Hepatocyte (in vitro differentiated cells): Measurements from ENCODE around the gene USP47. TPM values are rescaled to one million over a fixed set of nuclear protein-coding genes. Genes with fewer than 3 reads are reported as not detected.

Experiments
- DNase-seq: peaks from one replicate; pipeline ENCODE4 v3.0.0-alpha.2; 2016; ENCODE audit warnings: low spot score
- H2AFZ ChIP-seq: fragments of 200-600 bp; sonication (generic); 2 replicates; pipeline ENCODE4 v1.6.0; 2016; ENCODE audit warnings: antibody characterized with exemption, mild to moderate bottlenecking
- H3K27ac ChIP-seq: fragments of 200-600 bp; sonication (generic); 2 replicates; pipeline ENCODE4 v1.5.1; 2016; ENCODE audit warnings: mild to moderate bottlenecking
- H3K27me3 ChIP-seq: fragments of 200-600 bp; sonication (generic); 2 replicates; pipeline ENCODE4 v1.6.1; 2016
- H3K36me3 ChIP-seq: fragments of 200-600 bp; sonication (generic); replicated peaks from 2 replicates; pipeline ENCODE4 v1.5.1; 2016; ENCODE audit warnings: low read depth; ENCODE audit not compliant: insufficient read depth
- H3K4me1 ChIP-seq: fragments of 200-600 bp; sonication (generic); 2 replicates; pipeline ENCODE4 v1.5.1; 2016; ENCODE audit warnings: mild to moderate bottlenecking, moderate library complexity; ENCODE audit not compliant: insufficient read depth
- H3K4me2 ChIP-seq: fragments of 200-600 bp; sonication (generic); 2 replicates; pipeline ENCODE4 v1.6.0; 2016
- H3K4me3 ChIP-seq: fragments of 200-600 bp; sonication (generic); 2 replicates; pipeline ENCODE4 v1.5.1; 2016; ENCODE audit warnings: mild to moderate bottlenecking
- H3K79me2 ChIP-seq: fragments of 200-600 bp; sonication (generic); 2 replicates; pipeline ENCODE4 v1.6.0; 2017; ENCODE audit warnings: mild to moderate bottlenecking
- H3K9me2 ChIP-seq: fragments of 200-600 bp; sonication (generic); replicated peaks from 2 replicates; pipeline ENCODE4 v1.6.0; 2017; ENCODE audit warnings: mild to moderate bottlenecking; ENCODE audit not compliant: insufficient read depth
- H3K9me3 ChIP-seq: fragments of 200-600 bp; sonication (generic); 2 replicates; pipeline ENCODE4 v1.5.1; 2016; ENCODE audit warnings: low read depth, mild to moderate bottlenecking
- H4K20me1 ChIP-seq: fragments of 200-600 bp; sonication (generic); 2 replicates; pipeline ENCODE4 v1.6.0; 2016; ENCODE audit warnings: mild to moderate bottlenecking; ENCODE audit not compliant: insufficient read depth, poor library complexity, severe bottlenecking
- EZH2 ChIP-seq: fragments of 200-600 bp; sonication (generic); IDR thresholded peaks from 2 replicates; pipeline ENCODE4 v1.6.1; 2016; ENCODE audit warnings: antibody characterized with exemption, mild to moderate bottlenecking, borderline replicate concordance
- EZH2phosphoT487 ChIP-seq: fragments of 200-600 bp; sonication (generic); IDR thresholded peaks from one replicate; pipeline ENCODE4 v1.6.1; 2018; ENCODE audit warnings: antibody characterized with exemption, mild to moderate bottlenecking, low read depth, moderate library complexity; ENCODE audit not compliant: unreplicated experiment, severe bottlenecking
- WGBS: methylation state at CpG from one replicate; pipeline ENCODE4 v1.1.6; 2016; ENCODE audit warnings: low lambda C conversion rate; ENCODE audit errors: missing lambda C conversion rate; 5-methylcytosine and 5-hydroxymethylcytosine counted together
- polyA plus RNA-seq: library from polyadenylated mRNA; unstranded; fragments of >200 nt; fragmentation: Nextera tagmentation; extraction: Ambion mirVana; gene quantifications from 2 replicates; pipeline ENCODE4 v1.2.1, GENCODE V29; 2016
- total RNA-seq: library from RNA; depleted of rRNA; stranded (reverse); fragments of >200 nt; gene quantifications from 2 replicates; pipeline ENCODE4 v1.2.3, GENCODE V29; 2014
- TF ChIP-seq, protein P1 (sequence below): fragments of 200-600 bp; sonication (generic); IDR thresholded peaks from 2 replicates; pipeline ENCODE4 v1.5.1; 2016; ENCODE audit warnings: antibody characterized with exemption, mild to moderate bottlenecking; ENCODE audit not compliant: poor library complexity

USP47 gene, protein sequence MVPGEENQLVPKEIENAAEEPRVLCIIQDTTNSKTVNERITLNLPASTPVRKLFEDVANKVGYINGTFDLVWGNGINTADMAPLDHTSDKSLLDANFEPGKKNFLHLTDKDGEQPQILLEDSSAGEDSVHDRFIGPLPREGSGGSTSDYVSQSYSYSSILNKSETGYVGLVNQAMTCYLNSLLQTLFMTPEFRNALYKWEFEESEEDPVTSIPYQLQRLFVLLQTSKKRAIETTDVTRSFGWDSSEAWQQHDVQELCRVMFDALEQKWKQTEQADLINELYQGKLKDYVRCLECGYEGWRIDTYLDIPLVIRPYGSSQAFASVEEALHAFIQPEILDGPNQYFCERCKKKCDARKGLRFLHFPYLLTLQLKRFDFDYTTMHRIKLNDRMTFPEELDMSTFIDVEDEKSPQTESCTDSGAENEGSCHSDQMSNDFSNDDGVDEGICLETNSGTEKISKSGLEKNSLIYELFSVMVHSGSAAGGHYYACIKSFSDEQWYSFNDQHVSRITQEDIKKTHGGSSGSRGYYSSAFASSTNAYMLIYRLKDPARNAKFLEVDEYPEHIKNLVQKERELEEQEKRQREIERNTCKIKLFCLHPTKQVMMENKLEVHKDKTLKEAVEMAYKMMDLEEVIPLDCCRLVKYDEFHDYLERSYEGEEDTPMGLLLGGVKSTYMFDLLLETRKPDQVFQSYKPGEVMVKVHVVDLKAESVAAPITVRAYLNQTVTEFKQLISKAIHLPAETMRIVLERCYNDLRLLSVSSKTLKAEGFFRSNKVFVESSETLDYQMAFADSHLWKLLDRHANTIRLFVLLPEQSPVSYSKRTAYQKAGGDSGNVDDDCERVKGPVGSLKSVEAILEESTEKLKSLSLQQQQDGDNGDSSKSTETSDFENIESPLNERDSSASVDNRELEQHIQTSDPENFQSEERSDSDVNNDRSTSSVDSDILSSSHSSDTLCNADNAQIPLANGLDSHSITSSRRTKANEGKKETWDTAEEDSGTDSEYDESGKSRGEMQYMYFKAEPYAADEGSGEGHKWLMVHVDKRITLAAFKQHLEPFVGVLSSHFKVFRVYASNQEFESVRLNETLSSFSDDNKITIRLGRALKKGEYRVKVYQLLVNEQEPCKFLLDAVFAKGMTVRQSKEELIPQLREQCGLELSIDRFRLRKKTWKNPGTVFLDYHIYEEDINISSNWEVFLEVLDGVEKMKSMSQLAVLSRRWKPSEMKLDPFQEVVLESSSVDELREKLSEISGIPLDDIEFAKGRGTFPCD (N-terminal part only)
- total RNA-seq: 76.9 and 81.6 TPM in 2 replicates
- polyA plus RNA-seq: 34.0 and 37.8 TPM in 2 replicates

GRCh38 chr11:11841723-11842420 lies at the start of gene USP47:
Gene USP47 (plus strand): TSS chr11:11841972. CDS start chr11:11842186, 214 bp downstream.
- no peak for TF ChIP-seq EZH2phosphoT487
- TF ChIP-seq, protein P1, sequence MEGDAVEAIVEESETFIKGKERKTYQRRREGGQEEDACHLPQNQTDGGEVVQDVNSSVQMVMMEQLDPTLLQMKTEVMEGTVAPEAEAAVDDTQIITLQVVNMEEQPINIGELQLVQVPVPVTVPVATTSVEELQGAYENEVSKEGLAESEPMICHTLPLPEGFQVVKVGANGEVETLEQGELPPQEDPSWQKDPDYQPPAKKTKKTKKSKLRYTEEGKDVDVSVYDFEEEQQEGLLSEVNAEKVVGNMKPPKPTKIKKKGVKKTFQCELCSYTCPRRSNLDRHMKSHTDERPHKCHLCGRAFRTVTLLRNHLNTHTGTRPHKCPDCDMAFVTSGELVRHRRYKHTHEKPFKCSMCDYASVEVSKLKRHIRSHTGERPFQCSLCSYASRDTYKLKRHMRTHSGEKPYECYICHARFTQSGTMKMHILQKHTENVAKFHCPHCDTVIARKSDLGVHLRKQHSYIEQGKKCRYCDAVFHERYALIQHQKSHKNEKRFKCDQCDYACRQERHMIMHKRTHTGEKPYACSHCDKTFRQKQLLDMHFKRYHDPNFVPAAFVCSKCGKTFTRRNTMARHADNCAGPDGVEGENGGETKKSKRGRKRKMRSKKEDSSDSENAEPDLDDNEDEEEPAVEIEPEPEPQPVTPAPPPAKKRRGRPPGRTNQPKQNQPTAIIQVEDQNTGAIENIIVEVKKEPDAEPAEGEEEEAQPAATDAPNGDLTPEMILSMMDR: peak; percentile 54
- TF ChIP-seq EZH2: no peak
- H3K9me3 ChIP-seq: no peaks in the 10 kb centered on the region
- peaks cover 50% of the 10 kb centered on the region for H3K79me2 ChIP-seq

DNA sequence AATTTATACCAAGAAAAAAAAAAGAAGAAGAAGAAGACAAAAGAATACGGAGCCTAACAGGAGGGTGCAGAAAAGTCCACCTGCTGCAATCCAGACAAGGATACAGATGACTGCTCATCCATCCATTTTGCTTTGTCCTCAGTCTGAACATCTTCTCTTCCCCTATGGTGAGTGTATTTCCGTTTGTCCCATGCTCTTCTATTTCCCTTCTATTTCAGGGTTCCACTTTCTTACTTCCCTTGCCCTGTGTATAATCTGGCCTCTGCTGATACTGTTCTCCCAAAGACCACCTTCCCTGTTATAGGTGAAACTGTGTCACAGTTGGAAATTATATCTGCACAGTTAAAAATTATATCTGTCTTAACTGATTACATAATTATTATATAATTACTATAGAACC lies 48.7 kb upstream of the USP47 start:
- H3K9me2 ChIP-seq: no peaks in the 10 kb centered on the region
- H3K27ac ChIP-seq: no peak overlapping the region
- no peaks in the 10 kb centered on the region for H3K4me1 ChIP-seq
- DNase-seq: no peak
- peaks cover 8% of the 10 kb centered on the region for H3K27me3 ChIP-seq
- TF ChIP-seq EZH2 (no peak), EZH2phosphoT487 (no peak)
- TF ChIP-seq, protein P1: no peak
- H3K9me3 ChIP-seq: no peaks in the 10 kb centered on the region
- 68% methylated on average over 2 of the region's 2 CpGs for WGBS
- H3K36me3 ChIP-seq: no peaks in the 10 kb centered on the region
- no peak overlapping the region for H3K4me3 ChIP-seq
- H3K79me2 ChIP-seq: no peaks in the 10 kb centered on the region
- H2AFZ ChIP-seq: no peak overlapping the region
- no peaks in the 10 kb centered on the region for H4K20me1 ChIP-seq
- H3K4me2 ChIP-seq: no peak overlapping the region

More at GRCh38 chr11:11841723-11842420, at the start of gene USP47:
- peak within 1 kb of the TSS; percentile 94 for H2AFZ ChIP-seq
- H3K4me2 ChIP-seq: peak within 1 kb of the TSS; percentile 89
- peak; percentile 95 for DNase-seq
- H3K4me1 ChIP-seq: peaks cover 39% of the 10 kb centered on the region
- peaks cover 3% of the 10 kb centered on the region for H3K9me2 ChIP-seq
- H3K27ac ChIP-seq: peak within 1 kb of the TSS; percentile 100
- WGBS: 2% methylated on average over 54 of the region's 70 CpGs
- peak within 1 kb of the TSS; percentile 89 for H3K4me3 ChIP-seq
- no peaks in the 10 kb centered on the region for H3K27me3 ChIP-seq
- H4K20me1 ChIP-seq: peaks cover 36% of the 10 kb centered on the region
- H3K36me3 ChIP-seq: no peaks in the 10 kb centered on the region

DNA sequence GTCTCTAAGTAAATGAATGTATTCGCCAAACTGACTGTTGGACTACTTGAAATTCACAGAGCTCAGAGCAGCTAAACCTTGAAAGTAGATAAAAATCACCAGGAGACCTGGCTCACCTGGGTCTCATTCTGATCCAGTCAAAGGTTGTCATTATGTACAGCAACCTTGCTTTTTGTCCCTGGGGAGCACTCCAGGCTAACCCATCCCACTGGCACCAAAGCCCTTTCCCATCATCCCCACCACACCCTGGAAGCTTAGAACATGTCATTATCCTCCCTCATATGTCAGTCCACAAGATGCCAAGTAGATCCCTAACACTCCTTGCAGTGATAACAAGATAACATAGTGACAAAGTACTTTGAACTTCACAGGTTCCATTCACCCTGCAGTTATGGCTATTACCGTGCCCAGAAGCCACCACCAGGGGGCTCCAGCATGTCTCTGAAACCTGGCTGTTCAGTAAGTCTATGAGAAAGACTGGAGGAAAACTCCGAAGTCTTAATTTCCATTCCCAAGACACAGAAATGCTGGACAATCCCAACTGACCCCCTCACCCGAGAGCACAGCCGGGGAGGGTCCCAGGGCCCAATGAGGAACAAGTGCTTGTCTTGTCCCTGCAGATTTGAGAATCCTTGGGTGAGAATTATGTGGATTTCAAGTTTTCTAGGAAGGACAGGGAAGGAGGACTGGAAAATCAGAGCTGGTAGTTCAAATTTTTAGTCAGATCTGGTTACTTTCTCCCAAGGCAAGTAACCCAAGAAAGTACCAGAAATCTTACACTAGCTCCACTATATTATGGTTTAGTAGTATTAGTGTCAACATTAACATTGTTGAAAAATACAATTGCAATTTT lies 43.0 kb upstream of the USP47 start:
- no peaks in the 10 kb centered on the region for H3K79me2 ChIP-seq
- no peaks in the 10 kb centered on the region for H3K9me3 ChIP-seq
- peaks cover 14% of the 10 kb centered on the region for H3K27me3 ChIP-seq
- H3K9me2 ChIP-seq: no peaks in the 10 kb centered on the region
- no peaks in the 10 kb centered on the region for H4K20me1 ChIP-seq
- H3K4me2 ChIP-seq: no peak overlapping the region
- 52% methylated on average over 5 of the region's 5 CpGs for WGBS
- TF ChIP-seq EZH2 (no peak), EZH2phosphoT487 (no peak)
- TF ChIP-seq, protein P1: peak; percentile 67
- H3K27ac ChIP-seq: no peak overlapping the region
- no peaks in the 10 kb centered on the region for H3K4me1 ChIP-seq
- peak; percentile 82 for DNase-seq
- H3K36me3 ChIP-seq: no peaks in the 10 kb centered on the region
- H2AFZ ChIP-seq: no peak overlapping the region
- no peak overlapping the region for H3K4me3 ChIP-seq
